ENCODE measurements around the gene NOS1. TPM values are rescaled to one million over a fixed set of nuclear protein-coding genes. Genes with fewer than 3 reads are reported as not detected.

NOS1 gene
- total RNA-seq, 1 donor from 2014 or later = 9.6 TPM

- no peaks in the 10 kb centered on the region for H3K9me3 ChIP-seq
- TF ChIP-seq POLR2AphosphoS5 (IDR thresholded peaks at IDR 0.05; ENCODE audit: insufficient read depth in 1 of 2, low read depth in 1 of 2) (no peak), POLR2A (IDR thresholded peaks at IDR 0.05) (no peak), CTCF (IDR thresholded peaks at IDR 0.05) (no peak)
- no peaks in the 10 kb centered on the region for H3K4me1 ChIP-seq
- no peaks in the 10 kb centered on the region for H3K36me3 ChIP-seq
- DNase-seq (ENCODE audit: extremely low spot score in 2 of 2) = no peak
- H3K27me3 ChIP-seq = no peaks in the 10 kb centered on the region
- intact Hi-C loops (cut with DNase I) = no loop called here
- H3K4me3 ChIP-seq = no peak overlapping the region
- H3K27ac ChIP-seq = no peak overlapping the region
Measured at GRCh38 chr12:117328556-117329100, 32.8 kb downstream of the NOS1 start.

- intact Hi-C loops (cut with DNase I) = no loop called here
- no peak overlapping the region for H3K4me3 ChIP-seq
- TF ChIP-seq POLR2A (IDR thresholded peaks at IDR 0.05) (no peak), CTCF (IDR thresholded peaks at IDR 0.05) (no peak), POLR2AphosphoS5 (IDR thresholded peaks at IDR 0.05; ENCODE audit: insufficient read depth in 1 of 2, low read depth in 1 of 2) (no peak)
- H3K36me3 ChIP-seq = no peaks in the 10 kb centered on the region
- no peaks in the 10 kb centered on the region for H3K9me3 ChIP-seq
- no peak for DNase-seq (ENCODE audit: extremely low spot score in 2 of 2)
- no peaks in the 10 kb centered on the region for H3K27me3 ChIP-seq
- no peaks in the 10 kb centered on the region for H3K4me1 ChIP-seq
- no peak overlapping the region for H3K27ac ChIP-seq
Measured at GRCh38 chr12:117322428-117322827, 39.0 kb downstream of the NOS1 start.

GRCh38 chr12:117321572-117321971 lies 39.9 kb downstream of the NOS1 start:
- intact Hi-C loops (cut with DNase I) = no loop called here
- H3K9me3 ChIP-seq = no peaks in the 10 kb centered on the region
- no peaks in the 10 kb centered on the region for H3K4me1 ChIP-seq
- H3K27me3 ChIP-seq = no peaks in the 10 kb centered on the region
- no peak for DNase-seq (ENCODE audit: extremely low spot score in 2 of 2)
- TF ChIP-seq CTCF (IDR thresholded peaks at IDR 0.05) (no peak), POLR2AphosphoS5 (IDR thresholded peaks at IDR 0.05; ENCODE audit: insufficient read depth in 1 of 2, low read depth in 1 of 2) (no peak), POLR2A (IDR thresholded peaks at IDR 0.05) (no peak)
- H3K4me3 ChIP-seq = no peak overlapping the region
- no peak overlapping the region for H3K27ac ChIP-seq
- H3K36me3 ChIP-seq = no peaks in the 10 kb centered on the region

- Histone ChIP-seq H3K4me1 (no peaks in the 10 kb centered on the region), H3K27ac (no peak overlapping the region), H3K4me3 (no peak overlapping the region), H3K36me3 (no peaks in the 10 kb centered on the region), H3K9me3 (no peaks in the 10 kb centered on the region), H3K27me3 (no peaks in the 10 kb centered on the region)
- intact Hi-C loops (cut with DNase I) = no loop called here
- no peak for DNase-seq (ENCODE audit: extremely low spot score in 2 of 2)
- TF ChIP-seq CTCF (IDR thresholded peaks at IDR 0.05) (no peak), POLR2AphosphoS5 (IDR thresholded peaks at IDR 0.05; ENCODE audit: insufficient read depth in 1 of 2, low read depth in 1 of 2) (no peak), POLR2A (IDR thresholded peaks at IDR 0.05) (no peak)
Measured at GRCh38 chr12:117318591-117318990, 42.8 kb downstream of the NOS1 start.

GRCh38 chr12:117316336-117316735 lies 45.1 kb downstream of the NOS1 start:
- Histone ChIP-seq H3K4me1 (no peaks in the 10 kb centered on the region), H3K4me3 (no peak overlapping the region), H3K27me3 (no peaks in the 10 kb centered on the region), H3K9me3 (no peaks in the 10 kb centered on the region), H3K27ac (no peak overlapping the region), H3K36me3 (no peaks in the 10 kb centered on the region)
- no peak for TF ChIP-seq POLR2AphosphoS5 (IDR thresholded peaks at IDR 0.05; ENCODE audit: insufficient read depth in 1 of 2, low read depth in 1 of 2)
- no peak for TF ChIP-seq POLR2A (IDR thresholded peaks at IDR 0.05)
- no peak for TF ChIP-seq CTCF (IDR thresholded peaks at IDR 0.05)
- no peak for DNase-seq (ENCODE audit: extremely low spot score in 2 of 2)
- intact Hi-C loops (cut with DNase I) = no loop called here
